ENCODE results near the gene OR4D2. TPM values are rescaled to one million over a fixed set of nuclear protein-coding genes. Genes with fewer than 3 reads are reported as not detected.

OR4D2 gene
- total and polyA plus RNA-seq, 5 experiments from 2014 or later = not detected

DNA sequence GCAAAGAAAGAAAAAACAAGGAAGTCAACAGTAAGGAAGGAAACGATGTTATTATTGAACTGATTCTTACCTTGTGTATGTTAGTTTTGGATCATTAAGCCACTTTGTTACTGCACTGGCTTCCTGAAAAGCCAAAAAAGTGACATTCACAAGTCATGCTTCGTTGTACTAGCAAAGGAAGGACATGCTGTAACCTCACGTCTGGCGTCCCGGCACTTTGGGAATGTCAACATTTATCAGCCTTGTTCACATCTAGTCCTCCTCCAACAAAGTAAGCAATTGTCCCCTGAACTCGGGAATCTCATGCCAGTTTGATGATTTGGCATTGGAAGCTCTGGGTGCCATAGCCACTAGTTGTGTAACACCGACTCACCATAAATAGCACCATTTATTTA is 53.0 kb downstream of the OR4D2 start:
- Mint-ChIP-seq H3K36me3 (peaks cover 0 to 14% (median 4%) of the 10 kb centered on the region in 3 donors), H3K27ac (peak overlapping the region; percentile 94 to 98 (median 97)), H3K4me1 (peaks cover 9 to 32% (median 24%) of the 10 kb centered on the region in 4 donors), H3K4me3 (peak overlapping the region; percentile 84 to 94 (median 91)), H3K27me3 (peaks cover 0 to 12% (median 6%) of the 10 kb centered on the region in 5 donors), H3K9me3 (no peaks in the 10 kb centered on the region)
- POLR2A ChIA-PET = interaction anchor here (0.8 to 2.5 kb wide), 9 partner anchors 9 to 369 kb away, joined by 3 to 14 read pairs (median 7); partner anchors contain the start of genes MRPS23 and SRSF1
- ATAC-seq (no peak), DNase-seq (no peak)

Other genes with a start within 250 kb of the OR4D2 start
- gene CUEDC1, start 211.6 kb upstream of the OR4D2 start, total RNA-seq = under 1 TPM in 1 of 2 experiments, not detected in 1; 0.55 TPM
- not detected for gene CUEDC1, start 211.6 kb upstream of the OR4D2 start, polyA plus RNA-seq
- 10 to 100 TPM; 91.6 to 92.8 TPM for gene VEZF1, start 178.7 kb upstream of the OR4D2 start, total RNA-seq
- gene VEZF1, start 178.7 kb upstream of the OR4D2 start, polyA plus RNA-seq = 10 to 100 TPM; 41.1 to 48.9 (median 42.1) TPM
- gene SRSF1, start 159.7 kb upstream of the OR4D2 start, total RNA-seq = 100 to 1,000 TPM; 213 to 256 TPM
- gene SRSF1, start 159.7 kb upstream of the OR4D2 start, polyA plus RNA-seq = 10 to 100 TPM; 43.5 to 51.6 (median 45.4) TPM
- 10 to 100 TPM; 35.3 to 36.5 TPM for gene DYNLL2, start 83.6 kb upstream of the OR4D2 start, total RNA-seq
- 1 to 10 TPM; 1.1 to 1.3 (median 1.2) TPM for gene DYNLL2, start 83.6 kb upstream of the OR4D2 start, polyA plus RNA-seq
- gene OR4D1, start 18.6 kb upstream of the OR4D2 start, total RNA-seq = 1 to 10 TPM; 2.6 to 2.9 TPM
- 1 to 10 TPM; 1.6 to 3.0 (median 2.9) TPM for gene OR4D1, start 18.6 kb upstream of the OR4D2 start, polyA plus RNA-seq
- not detected for gene EPX, start 25.7 kb downstream of the OR4D2 start, total RNA-seq
- not detected for gene EPX, start 25.7 kb downstream of the OR4D2 start, polyA plus RNA-seq
- 10 to 100 TPM; 23.0 to 28.5 TPM for gene MKS1, start 52.3 kb downstream of the OR4D2 start, total RNA-seq
- 10 to 100 TPM; 10.5 to 14.2 (median 13.0) TPM for gene MKS1, start 52.3 kb downstream of the OR4D2 start, polyA plus RNA-seq
- gene LPO, start 71.6 kb downstream of the OR4D2 start, total RNA-seq = not detected
- gene LPO, start 71.6 kb downstream of the OR4D2 start, polyA plus RNA-seq = not detected
- not detected for gene MPO, start 114.0 kb downstream of the OR4D2 start, total RNA-seq
- gene MPO, start 114.0 kb downstream of the OR4D2 start, polyA plus RNA-seq = not detected
- gene TSPOAP1, start 161.8 kb downstream of the OR4D2 start, total RNA-seq = 10 to 100 TPM; 15.2 to 15.4 TPM
- gene TSPOAP1, start 161.8 kb downstream of the OR4D2 start, polyA plus RNA-seq = 1 to 10 TPM in 2 of 3 donors, under 1 TPM in 1; 0.43 to 1.9 (median 1.5) TPM
- gene SUPT4H1, start 185.2 kb downstream of the OR4D2 start, total RNA-seq = 10 to 100 TPM; 58.2 to 65.9 TPM
- 10 to 100 TPM; 63.7 to 97.4 (median 76.1) TPM for gene SUPT4H1, start 185.2 kb downstream of the OR4D2 start, polyA plus RNA-seq